T-helper 1 cell treated with Interleukin-12 subunit alpha and Interleukin-12 subunit beta and Interleukin-4 antibody, amounts not matched to agents 30 μg/mL and 1 μg/mL, for 36 hours (primary cell): ENCODE data around the gene SEC22C.
"Not testable (repeated sequence)": the region's sequence is repeated elsewhere in the genome, so short reads cannot be mapped to it uniquely, and the experiment has no call there.

Source experiments
- H3K27ac Mint-ChIP-seq: one replicate; pipeline ENCODE4 v1.8.0; 2021; ENCODE audit warnings: mild to moderate bottlenecking, mixed read lengths
- H3K27me3 Mint-ChIP-seq: one replicate; pipeline ENCODE4 v1.8.0; 2021; ENCODE audit warnings: low read depth, mixed read lengths
- H3K36me3 Mint-ChIP-seq: one replicate; pipeline ENCODE4 v1.8.0; 2021; ENCODE audit warnings: low read depth, mixed read lengths
- H3K4me1 Mint-ChIP-seq: one replicate; pipeline ENCODE4 v1.8.0; 2021; ENCODE audit warnings: low read depth, mixed read lengths
- H3K4me3 Mint-ChIP-seq: one replicate; pipeline ENCODE4 v1.8.0; 2021; ENCODE audit warnings: mild to moderate bottlenecking, moderate library complexity, mixed read lengths
- H3K9me3 Mint-ChIP-seq: one replicate; pipeline ENCODE4 v1.8.0; 2021; ENCODE audit warnings: mixed read lengths

SEC22C gene

DNA sequence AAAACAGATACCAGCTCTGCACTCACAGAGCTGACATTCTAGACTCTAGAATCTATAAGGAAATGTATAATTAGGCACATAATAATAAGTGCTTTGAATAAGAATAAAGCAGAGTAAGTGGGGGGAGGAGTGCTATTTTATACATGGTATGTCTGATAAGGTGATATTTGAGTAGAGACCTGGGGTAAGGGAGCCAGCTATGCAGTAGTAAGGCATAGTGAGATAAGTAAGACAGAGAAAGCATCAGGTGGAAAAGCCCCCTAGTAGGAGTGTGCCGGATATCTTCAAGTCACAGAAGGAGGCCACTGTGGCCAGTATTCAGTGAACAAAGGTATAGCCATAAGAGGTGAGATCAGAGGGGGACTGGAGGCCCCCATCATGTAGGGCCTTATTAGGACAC lies 11.9 kb upstream of the SEC22C start:
- peaks cover 30% of the 10 kb centered on the region for H3K36me3 Mint-ChIP-seq
- no peaks in the 10 kb centered on the region for H3K9me3 Mint-ChIP-seq
- no peak overlapping the region for H3K4me3 Mint-ChIP-seq
- H3K4me1 Mint-ChIP-seq: peaks cover 30% of the 10 kb centered on the region
- H3K27me3 Mint-ChIP-seq: no peaks in the 10 kb centered on the region
- H3K27ac Mint-ChIP-seq: no peak overlapping the region

DNA sequence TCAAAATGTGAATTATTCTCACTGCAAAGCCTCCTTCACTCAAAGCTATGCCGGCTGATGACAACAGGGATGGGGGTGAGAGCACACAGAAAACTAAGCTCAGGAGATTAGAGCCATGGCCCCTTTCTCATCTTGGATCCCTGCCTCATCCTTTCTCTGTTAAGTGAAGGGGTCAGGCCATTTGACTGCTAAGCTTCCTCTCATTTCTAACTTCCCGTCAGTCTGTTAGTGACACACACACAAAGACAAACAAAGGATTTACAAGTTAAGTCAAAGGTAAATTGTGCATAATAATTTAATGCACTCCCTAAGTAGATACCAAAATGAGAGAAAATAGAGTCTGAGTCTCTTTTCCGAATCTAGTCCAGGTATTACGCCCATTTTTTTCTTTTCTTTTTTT lies 10.0 kb upstream of the SEC22C start:
- H3K4me3 Mint-ChIP-seq: peak overlapping the region; percentile 99
- peaks cover 25% of the 10 kb centered on the region for H3K36me3 Mint-ChIP-seq
- H3K27me3 Mint-ChIP-seq: no peaks in the 10 kb centered on the region
- H3K27ac Mint-ChIP-seq: peak overlapping the region; percentile 77
- H3K9me3 Mint-ChIP-seq: no peaks in the 10 kb centered on the region
- H3K4me1 Mint-ChIP-seq: peaks cover 30% of the 10 kb centered on the region

DNA sequence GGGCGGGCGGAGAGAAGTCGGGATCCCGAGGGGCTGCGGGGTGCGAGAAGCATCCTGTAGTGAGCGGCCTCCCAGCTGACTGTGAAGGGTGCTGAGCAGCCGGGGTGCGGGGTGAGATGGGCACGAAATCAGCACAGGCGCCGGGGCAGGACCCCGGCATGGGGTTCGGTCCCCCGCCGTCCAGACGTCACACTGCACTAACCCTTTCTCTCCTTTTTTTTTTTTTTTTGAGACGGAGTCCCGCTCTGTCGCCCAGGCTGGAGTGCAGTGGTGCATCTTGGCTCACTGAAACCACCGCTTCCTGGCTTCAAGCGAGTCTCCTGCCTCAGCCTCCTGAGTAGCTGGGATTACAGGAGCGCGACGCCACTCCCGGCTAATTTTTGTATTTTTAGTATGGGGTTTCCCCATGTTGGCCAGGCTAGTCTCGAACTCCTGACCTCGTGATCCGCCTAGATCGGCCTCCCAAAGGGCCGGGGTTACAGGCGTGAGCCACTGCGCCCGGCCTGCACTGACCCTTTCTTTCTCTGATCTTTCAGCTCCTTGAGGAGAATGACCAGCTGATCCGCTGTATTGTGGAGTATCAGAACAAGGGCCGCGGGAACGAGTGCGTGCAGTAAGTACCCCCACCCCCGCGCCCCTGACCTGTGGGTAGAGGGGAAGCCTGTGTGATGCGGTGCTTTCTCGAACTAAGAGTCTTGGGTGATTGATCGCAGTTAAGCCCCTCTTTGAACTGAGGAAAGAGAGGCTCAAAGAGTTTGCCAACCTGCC lies 9.4 kb upstream of the SEC22C start:
- Mint-ChIP-seq H3K36me3 (peaks cover 26% of the 10 kb centered on the region), H3K9me3 (no peaks in the 10 kb centered on the region), H3K27ac (peak overlapping the region; percentile 100), H3K4me1 (peaks cover 31% of the 10 kb centered on the region), H3K27me3 (no peaks in the 10 kb centered on the region), H3K4me3 (peak overlapping the region; percentile 99)

DNA sequence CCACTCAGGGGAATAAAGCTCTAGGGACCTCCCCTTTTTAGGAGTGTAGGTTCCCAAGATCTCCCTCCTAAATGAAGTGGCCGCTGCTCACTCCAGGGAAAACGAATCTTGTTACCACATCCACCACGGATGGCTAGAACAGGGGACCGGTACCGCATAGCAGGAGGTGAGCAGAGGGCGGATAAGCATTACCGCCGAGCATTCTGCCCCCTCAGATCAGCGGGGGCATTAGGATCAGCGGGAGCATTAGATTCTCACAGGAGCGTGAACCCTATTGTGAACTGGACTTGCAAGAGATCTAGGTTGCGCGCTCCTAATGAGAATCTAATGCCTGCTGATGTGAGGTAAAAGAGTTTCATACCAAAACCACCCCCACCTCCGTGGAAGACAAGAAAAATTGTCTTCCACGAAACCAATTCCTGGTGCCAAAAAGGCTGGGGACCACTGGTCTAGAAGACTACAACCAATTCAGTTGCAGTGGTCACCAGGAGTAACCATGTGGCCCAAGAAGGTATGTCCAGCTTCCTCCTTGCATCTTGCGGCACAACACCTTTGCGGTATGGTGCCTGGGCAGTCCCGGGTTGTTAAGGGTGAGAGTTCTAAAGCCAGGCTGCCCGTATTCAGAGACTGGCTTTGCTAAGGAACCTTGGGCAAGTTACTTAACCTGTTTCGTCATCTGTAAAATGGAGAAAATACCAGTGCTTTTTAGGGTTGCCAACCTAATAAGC lies 7.8 kb upstream of the SEC22C start:
- H3K4me1 Mint-ChIP-seq: peaks cover 39% of the 10 kb centered on the region
- H3K27ac Mint-ChIP-seq: peak overlapping the region; percentile 100
- H3K27me3 Mint-ChIP-seq: no peaks in the 10 kb centered on the region

DNA sequence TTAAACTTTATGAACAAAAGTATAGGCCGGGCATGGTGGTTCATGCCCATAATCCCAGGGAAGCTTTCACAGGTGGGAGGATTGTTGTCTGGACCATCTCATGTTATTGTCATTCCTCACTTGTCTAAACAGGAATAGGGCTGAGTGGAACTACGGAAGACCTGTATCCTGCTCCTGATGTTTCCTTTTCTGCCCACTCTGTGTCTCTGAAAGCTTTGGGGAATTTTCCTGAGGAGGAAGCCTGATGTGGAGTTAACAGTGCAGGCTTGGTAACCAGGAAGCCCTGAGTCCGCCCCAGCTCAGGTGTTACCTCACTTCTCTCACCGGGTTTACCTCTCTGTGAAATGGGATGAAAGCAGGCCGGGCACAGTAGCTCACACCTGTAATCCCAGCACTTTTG lies 6.9 kb upstream of the SEC22C start:
- H3K27ac Mint-ChIP-seq: no peak overlapping the region
- H3K9me3 Mint-ChIP-seq: no peaks in the 10 kb centered on the region
- no peak overlapping the region for H3K4me3 Mint-ChIP-seq
- H3K4me1 Mint-ChIP-seq: peaks cover 34% of the 10 kb centered on the region
- H3K36me3 Mint-ChIP-seq: peaks cover 19% of the 10 kb centered on the region
- H3K27me3 Mint-ChIP-seq: no peaks in the 10 kb centered on the region

More for the DNA sequence above, 7.8 kb upstream of the SEC22C start:
- Mint-ChIP-seq H3K36me3 (peaks cover 27% of the 10 kb centered on the region), H3K4me3 (peak overlapping the region; percentile 99), H3K9me3 (no peaks in the 10 kb centered on the region)

DNA sequence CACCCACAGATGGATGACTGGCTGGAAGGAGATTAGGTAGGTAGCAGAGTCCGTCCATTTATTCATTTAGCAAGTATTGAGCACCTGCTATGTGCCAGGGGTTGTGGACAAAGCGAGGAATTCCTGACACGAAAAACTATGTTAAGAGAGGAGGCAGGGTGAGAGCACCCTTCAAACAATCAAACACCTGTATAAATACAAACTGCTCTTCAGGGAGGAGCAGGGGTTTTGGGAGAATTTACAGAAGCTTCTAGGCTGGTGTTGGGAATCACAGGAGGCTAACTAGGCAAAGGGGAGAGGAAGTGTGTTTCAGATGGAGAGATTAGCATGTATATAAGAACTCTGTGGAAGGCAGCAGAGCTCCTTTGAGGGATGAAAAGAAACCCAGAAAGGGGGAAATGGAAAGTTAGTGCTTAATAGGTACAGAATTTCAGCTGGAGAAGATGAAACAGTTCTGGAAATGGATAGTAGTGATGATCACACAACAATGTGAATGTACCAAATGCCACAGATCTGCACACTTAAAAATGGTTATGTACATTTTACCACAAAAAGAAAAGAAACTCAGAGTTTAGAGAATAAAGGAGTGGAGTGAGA lies 805 bp upstream of the SEC22C start:
- Mint-ChIP-seq H3K4me3 (peak overlapping the region; percentile 88), H3K27ac (peak overlapping the region; percentile 88), H3K9me3 (no peaks in the 10 kb centered on the region), H3K4me1 (peaks cover 39% of the 10 kb centered on the region), H3K27me3 (no peaks in the 10 kb centered on the region), H3K36me3 (peaks cover 21% of the 10 kb centered on the region)

DNA sequence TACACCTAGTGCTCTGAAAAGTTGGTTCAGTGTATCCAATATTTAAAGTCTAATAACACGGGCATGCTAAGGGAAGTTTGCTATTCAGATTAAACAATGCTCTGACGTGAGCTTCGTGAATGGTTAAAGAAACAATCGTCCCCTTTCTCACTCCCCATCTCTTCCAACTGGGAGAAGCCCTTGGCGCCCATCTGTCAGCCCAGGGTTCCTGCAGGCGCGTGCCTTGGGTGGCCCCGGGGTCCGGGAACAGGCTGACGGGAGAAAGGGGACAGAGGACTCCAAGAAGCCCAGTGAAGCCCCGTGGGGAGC lies 413 bp downstream of the SEC22C start:
- Mint-ChIP-seq H3K4me3 (peak overlapping the region; percentile 76), H3K36me3 (peaks cover 23% of the 10 kb centered on the region), H3K27ac (peak overlapping the region; percentile 27), H3K9me3 (no peaks in the 10 kb centered on the region), H3K27me3 (no peaks in the 10 kb centered on the region), H3K4me1 (peaks cover 37% of the 10 kb centered on the region)

DNA sequence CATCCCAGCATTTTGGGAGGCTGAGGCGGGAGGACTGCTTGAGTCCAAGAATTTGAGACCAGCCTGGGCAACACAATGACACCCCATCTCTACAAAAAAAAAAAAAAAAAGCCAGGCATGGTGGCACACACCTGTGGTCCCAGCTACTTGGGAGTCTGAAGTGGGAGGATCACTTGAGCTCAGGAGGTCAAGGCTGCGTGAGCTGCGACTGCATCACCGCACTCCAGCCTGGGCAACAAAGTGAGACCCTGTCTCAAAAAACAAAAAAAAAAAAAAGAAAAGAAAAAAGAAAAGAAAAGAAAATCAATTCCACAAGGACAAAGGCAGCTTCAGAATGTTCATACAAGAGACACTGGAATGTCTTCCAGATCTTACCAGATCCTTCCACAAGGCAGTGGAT lies 2.4 kb downstream of the SEC22C start:
- peaks cover 30% of the 10 kb centered on the region for H3K36me3 Mint-ChIP-seq
- not testable (repeated sequence) for H3K27ac Mint-ChIP-seq, H3K27me3 Mint-ChIP-seq, H3K4me3 Mint-ChIP-seq
- H3K9me3 Mint-ChIP-seq: peaks cover 16% of the 10 kb centered on the region
- peaks cover 32% of the 10 kb centered on the region for H3K4me1 Mint-ChIP-seq

DNA sequence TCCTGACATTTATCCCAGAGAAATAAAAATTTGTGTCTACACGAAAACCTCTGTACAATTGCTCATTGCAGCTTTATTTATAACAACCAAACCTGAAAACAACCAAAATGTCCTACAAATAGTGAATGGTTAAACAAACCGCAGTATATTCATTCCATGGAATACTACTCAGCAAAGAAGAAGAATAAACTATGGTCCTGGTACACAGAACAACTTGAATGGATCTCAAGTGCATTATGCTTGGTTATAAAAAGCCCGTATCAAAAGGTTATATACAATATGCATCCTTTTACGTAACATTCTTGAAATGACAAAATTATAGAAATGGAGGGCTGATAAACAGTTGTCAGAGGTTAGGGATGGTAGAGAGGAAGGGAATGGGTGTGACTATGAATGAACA lies 3.7 kb downstream of the SEC22C start:
- Mint-ChIP-seq H3K4me1 (peaks cover 26% of the 10 kb centered on the region), H3K9me3 (peaks cover 24% of the 10 kb centered on the region), H3K27me3 (no peaks in the 10 kb centered on the region), H3K36me3 (peaks cover 34% of the 10 kb centered on the region), H3K4me3 (no peak overlapping the region), H3K27ac (no peak overlapping the region)

DNA sequence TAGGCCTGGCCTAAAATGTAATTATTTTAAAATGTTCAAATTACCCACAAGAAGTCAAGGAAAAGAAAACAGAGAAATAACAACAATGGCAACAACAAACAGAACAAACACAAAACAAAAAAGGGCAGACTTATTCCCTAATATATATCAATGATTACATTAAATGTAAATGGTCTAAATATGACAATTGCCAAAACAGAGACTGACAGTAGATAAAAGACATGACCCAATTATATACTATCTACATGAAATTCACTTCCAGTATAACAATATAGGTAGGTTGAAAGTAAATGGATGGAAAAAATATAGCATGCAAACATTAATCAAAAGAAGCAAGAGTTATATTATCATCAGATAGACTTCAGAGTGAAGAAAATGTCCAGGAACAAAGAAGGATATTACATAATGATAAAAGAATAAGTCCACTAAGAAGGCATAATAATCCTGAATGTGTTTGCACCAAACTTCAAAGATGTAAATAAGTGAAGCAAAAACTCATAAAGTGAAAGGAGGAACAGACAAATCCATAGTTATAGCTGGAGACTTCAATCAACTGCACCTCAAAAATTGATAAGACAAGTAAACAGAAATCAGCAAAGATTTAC lies 6.5 kb downstream of the SEC22C start:
- Mint-ChIP-seq H3K27ac (no peak overlapping the region), H3K27me3 (no peaks in the 10 kb centered on the region), H3K9me3 (peaks cover 24% of the 10 kb centered on the region), H3K36me3 (peaks cover 40% of the 10 kb centered on the region), H3K4me1 (peaks cover 17% of the 10 kb centered on the region), H3K4me3 (no peak overlapping the region)

DNA sequence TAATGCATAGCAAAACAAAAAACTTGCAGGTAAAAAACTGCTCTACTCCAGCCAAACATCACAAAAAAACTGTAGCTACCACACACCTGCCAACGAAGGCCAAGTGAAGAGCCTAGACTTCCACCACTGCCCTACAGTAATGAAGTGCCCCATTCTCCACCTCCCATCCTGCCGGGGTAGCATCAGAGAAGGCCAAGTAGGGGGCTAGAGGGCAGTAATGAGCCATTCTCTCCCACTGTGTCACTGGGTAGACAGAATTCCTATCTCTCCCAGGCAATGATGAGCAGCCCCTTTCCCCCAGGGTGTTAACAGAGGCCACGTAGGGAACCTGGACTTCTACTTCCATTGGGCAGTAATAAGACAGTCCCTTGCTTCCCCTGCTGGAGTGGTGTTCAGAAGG lies 9.5 kb downstream of the SEC22C start:
- Mint-ChIP-seq H3K27ac (no peak overlapping the region), H3K4me3 (no peak overlapping the region), H3K9me3 (peaks cover 24% of the 10 kb centered on the region), H3K4me1 (peaks cover 15% of the 10 kb centered on the region), H3K36me3 (peaks cover 42% of the 10 kb centered on the region), H3K27me3 (no peaks in the 10 kb centered on the region)

DNA sequence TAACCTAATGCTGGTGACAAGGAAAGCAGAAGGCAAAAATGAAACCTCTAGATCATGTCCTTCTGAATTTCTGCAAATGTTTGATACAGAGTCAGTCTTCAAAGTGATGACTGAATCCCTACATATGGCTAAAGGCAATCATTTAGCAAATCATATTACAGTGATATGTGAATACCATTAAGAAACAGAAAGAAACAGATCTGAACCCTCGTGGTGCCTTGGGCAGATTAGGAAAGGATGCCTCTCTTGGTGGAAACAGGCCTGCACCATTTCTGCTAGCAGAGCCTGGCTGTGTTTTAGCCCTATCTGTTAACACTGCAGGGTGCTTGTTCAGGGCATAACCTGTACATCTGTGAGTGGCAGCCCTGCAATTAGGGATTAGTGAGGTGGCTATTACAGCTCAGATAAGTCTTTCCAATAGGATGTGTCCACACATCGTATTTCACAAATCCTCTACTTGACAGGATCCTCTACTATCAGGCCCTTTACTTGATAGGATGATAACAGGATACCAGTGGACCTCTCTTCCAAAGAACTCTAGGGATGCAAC lies 12.1 kb downstream of the SEC22C start:
- H3K4me3 Mint-ChIP-seq: no peak overlapping the region
- H3K27ac Mint-ChIP-seq: no peak overlapping the region
- H3K9me3 Mint-ChIP-seq: peaks cover 11% of the 10 kb centered on the region
- peaks cover 11% of the 10 kb centered on the region for H3K4me1 Mint-ChIP-seq
- H3K27me3 Mint-ChIP-seq: no peaks in the 10 kb centered on the region
- peaks cover 34% of the 10 kb centered on the region for H3K36me3 Mint-ChIP-seq

DNA sequence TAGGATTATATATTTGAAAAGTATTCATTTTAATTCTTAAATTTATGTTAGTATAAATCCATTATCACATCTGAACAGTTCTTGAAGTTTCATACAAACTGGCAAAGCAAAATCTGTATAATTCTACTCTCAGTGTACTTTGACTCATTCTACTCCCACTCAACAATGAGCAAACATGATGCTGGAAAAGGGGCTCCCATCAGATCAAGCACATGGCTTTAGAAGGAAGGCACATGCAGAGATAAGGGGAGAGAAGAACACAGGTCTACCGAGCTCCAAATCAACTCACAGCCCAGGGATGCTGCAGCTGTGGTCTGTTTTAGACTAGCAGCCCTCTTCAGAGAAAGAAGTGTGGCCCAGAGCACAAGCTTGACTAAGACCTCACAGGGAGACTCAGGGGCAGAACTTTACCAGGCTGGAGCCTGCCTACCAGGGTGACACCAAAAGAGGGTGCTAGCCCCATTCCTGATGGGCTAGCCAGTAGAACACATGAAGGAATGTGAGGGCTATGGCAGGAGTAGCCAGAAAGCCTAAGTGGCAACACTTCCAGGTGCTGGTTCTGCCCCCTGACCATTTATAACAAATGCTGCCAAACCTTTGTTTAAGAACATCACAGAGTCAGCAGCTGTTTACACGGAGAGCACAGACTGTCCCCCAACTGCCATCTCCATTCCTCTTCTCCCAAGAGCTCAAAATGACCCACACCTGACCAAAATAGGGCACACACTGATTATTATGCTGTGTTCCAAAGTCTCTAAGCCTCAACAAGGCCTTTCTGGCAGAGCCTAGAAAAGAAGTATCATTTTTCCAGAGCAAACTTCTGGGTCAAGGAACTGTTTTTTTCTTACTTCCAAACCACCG lies 19.5 kb downstream of the SEC22C start:
- Mint-ChIP-seq H3K27ac (no peak overlapping the region), H3K4me3 (no peak overlapping the region), H3K4me1 (peaks cover 10% of the 10 kb centered on the region), H3K36me3 (peaks cover 36% of the 10 kb centered on the region), H3K9me3 (no peaks in the 10 kb centered on the region), H3K27me3 (no peaks in the 10 kb centered on the region)

DNA sequence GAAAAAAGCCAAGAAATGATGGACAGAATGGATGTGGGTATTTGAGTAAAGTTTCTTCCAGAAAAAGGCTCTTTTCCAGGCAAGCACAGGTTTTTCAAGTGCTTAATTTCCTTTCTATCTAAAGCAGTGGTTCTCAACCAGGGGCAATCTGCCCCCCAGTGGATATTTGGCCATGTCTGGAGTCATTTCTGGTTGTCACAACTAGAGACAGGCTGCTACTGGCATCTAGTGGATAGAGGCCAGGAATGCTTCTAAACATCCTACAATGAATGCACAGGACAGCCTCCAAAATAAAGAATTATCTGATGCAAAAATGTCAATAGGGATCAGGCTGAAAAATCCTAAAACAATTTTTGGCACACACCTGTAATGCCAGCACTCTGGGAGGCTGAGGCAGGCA lies 23.9 kb downstream of the SEC22C start:
- H3K36me3 Mint-ChIP-seq: peaks cover 46% of the 10 kb centered on the region
- H3K4me1 Mint-ChIP-seq: peaks cover 25% of the 10 kb centered on the region

More for the DNA sequence above, 23.9 kb downstream of the SEC22C start:
- H3K27me3 Mint-ChIP-seq: no peaks in the 10 kb centered on the region
- no peaks in the 10 kb centered on the region for H3K9me3 Mint-ChIP-seq
- peak overlapping the region; percentile 7 for H3K27ac Mint-ChIP-seq
- H3K4me3 Mint-ChIP-seq: no peak overlapping the region
